Stimulated activated CD4-positive, alpha-beta T cell treated with anti-CD3 and anti-CD28 coated beads, Interleukin-15, amount 100 ng/mL, for 48 hours (primary cell): ENCODE data around the gene CAMK2N2.
A peak's percentile ranks its signal among the peaks of the same experiment; 100 is the strongest.
"Not testable (repeated sequence)": the region's sequence is repeated elsewhere in the genome, so short reads cannot be mapped to it uniquely, and the experiment has no call there.

Source experiments
- DNase-seq, 2 donors: peaks; one replicate each; pipeline ENCODE4 v3.0.0-alpha.2; 2020; ENCODE audit warnings: low read depth in 2 of 2

CAMK2N2 gene

GRCh38 chr3:184275381-184275701 lies 14.0 kb upstream of the CAMK2N2 start:
- no peak for DNase-seq

- no peak for DNase-seq
These were observed 10.9 kb upstream of the CAMK2N2 start for GRCh38 chr3:184272269-184272668.

DNA sequence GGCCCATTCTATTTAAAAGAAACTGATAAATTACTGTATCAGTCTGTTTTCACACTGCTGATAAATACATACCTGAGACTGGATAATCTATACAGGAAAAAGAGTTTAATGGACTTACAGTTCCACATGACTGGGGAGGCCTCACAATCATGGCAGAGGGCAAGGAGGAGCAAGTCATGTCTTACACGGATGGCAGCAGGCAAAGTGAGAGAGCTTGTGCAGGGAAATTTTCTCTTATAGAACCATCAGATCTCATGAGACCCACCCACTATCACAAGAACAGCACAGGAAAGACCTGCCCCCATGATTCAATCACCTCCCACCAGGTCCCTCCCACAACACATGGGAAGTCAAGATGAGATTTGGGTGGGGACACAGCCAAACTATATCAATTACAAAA lies 5.9 kb upstream of the CAMK2N2 start:
- not testable (repeated sequence) for DNase-seq

DNA sequence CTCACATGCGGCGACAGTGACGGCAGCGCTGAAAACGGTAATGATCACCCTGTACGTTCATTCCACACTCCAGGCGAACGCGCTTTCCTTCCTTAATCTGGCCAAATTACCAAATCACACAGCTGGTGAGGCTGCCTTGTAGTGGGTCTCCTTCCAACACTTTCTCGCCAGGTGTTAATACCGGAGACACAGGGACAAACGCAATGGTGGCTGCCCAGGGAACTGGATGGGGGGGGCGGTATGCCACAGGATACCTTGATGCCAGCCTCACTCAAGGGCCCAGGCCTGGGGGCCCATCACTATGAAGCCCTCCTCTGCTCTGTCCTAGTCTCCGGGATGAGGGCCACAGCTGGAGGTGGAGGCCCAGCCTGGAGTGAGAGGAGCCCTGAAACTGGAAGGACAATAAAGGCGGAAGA lies 1.4 kb upstream of the CAMK2N2 start:
- DNase-seq = no peak

DNA sequence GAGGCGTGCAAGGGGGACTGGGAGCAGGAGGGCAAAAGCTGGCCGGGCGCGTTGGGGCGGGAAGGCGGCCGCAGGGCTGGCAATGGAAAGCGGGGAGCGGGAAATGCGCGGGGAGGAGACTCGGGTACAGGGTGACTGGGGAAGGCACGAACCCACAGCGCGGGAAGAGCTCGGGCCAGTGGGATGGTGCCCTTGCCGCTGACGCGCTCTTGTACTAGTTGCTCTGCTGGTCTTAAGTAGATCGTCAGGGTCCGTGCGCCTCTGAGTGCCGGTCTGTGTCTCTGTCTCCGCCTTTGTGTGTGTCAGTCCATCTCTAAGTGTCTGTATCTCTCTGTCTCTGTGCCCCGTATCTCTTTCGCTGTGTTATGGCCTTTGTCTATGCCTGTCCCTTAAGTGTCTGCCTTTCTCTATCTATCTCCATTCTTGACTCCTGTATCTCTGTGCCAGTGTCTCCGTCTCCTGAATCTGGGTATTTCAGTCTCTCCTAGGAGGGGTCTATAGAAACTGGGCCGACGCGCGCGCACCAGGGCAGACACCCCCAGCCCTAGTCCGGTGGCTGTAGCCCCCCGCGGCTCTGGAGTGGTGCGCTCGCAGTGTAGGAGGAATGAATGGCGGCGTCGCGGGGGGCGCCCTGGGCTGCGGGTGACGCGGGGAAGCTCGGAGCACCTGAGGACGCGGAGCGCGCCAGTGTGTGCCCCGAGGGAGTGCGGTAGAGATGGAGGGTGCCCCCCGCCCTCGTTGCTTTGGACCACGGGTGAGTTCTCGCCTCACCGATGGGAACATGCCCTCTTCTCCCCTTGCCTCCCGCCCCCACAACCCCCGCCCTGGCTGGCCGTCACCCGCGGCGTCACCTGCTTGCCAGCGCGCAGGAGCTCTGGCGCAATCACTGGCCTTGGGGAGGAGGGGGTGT lies 756 bp upstream of the CAMK2N2 start:
- no peak for DNase-seq

- DNase-seq = no peak
These were observed 556 bp downstream of the CAMK2N2 start for GRCh38 chr3:184260724-184261269.

DNA sequence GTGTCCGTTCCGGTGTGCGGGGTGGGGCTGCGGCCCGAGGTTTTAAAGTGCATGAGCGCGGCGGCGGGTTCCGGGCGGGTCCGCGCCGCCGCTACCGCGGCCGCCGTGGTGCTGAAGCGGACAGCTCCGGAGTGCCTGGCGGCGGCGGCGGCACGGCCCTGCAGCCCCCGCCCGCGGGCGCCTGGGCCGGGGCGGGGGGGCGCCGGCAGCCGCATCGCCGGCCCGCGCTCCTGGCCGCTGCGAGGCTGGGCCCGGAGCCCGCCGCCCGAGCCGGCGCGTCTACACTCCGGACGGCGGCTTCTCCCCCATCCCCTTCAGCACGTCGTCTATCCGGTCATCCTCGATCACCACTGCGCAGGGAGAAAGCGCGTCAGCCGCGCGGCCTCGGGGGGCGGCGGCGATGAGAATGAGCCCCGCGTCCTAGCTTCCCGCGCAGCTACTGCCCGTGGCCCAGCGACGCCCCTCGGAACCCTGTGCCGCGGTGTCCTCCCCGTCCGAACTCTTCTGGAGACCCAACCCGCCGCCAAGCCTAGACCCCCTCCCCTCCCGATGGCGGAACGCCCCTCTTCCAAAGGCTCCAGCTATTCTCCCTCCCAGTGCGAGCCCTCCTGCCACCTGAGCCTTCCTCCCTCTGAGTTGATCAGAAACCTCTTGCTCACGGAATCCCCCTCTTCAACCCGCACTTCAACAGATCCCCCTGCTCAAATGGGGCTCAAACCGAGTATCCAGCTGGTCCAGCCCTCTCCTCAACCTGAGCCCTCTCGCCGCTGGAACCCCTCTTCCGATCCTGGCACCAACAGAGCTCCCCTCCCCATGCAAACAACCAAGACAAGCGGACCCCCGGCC lies 1.3 kb downstream of the CAMK2N2 start:
- DNase-seq = no peak

- no peak for DNase-seq
These were observed 1.9 kb downstream of the CAMK2N2 start for GRCh38 chr3:184259396-184259877.

DNA sequence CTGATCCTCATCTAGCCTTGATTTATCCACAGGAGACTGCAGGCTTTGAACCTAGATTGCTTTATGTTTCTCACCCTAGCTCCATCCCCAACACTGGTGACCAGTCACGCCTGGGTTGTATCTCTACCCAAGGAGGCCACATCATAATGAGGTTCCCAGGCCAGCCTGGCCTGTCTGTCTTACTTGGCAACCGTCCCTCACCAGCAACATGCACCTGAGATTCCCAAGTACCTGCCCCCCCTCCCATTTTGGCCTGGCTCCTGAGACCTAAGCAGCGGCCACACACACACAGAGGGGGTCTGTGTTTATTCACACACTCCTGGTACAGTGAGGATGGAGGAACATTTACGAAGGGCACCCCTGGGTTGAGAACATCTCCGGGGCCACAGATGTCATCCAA lies 2.4 kb downstream of the CAMK2N2 start:
- DNase-seq = no peak

- no peak for DNase-seq
These were observed 4.1 kb downstream of the CAMK2N2 start for GRCh38 chr3:184257083-184257915.

DNA sequence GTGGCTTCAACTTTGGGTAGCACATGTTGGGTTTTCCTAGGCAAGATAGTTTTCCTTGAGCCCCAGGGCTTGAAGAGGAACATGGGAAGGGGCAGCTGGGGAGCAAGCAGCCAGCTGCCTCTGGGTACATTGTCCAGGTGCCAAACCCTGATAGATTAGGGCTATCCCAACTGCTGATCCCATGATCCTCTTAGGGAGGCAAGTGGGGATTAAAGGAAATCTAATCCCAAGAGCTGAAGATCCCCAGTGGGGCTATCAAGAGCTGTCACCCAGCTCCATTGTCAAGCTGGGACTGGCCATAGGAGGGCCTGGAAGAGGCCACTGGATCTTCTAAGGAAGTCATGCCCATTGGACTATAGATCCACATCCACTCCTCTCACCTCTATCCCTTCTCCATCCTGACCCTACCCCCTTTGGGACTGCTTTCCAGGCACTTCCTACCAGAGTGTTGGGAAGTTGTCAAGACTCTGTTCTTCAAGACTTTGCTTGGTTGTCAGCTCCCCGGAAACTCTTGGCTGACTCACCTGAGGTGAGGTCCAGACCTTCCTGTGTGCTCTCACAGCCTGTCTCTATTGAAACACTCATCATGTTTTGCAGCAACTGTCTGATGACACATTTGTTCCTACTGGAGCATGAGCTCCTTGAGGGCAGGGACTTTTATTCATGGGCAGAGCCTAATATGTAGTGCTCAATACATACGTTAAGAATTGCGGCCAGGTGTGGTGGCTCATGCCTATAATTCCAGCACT lies 5.9 kb downstream of the CAMK2N2 start:
- DNase-seq = peak in 1 of 2 donors; percentile 18

DNA sequence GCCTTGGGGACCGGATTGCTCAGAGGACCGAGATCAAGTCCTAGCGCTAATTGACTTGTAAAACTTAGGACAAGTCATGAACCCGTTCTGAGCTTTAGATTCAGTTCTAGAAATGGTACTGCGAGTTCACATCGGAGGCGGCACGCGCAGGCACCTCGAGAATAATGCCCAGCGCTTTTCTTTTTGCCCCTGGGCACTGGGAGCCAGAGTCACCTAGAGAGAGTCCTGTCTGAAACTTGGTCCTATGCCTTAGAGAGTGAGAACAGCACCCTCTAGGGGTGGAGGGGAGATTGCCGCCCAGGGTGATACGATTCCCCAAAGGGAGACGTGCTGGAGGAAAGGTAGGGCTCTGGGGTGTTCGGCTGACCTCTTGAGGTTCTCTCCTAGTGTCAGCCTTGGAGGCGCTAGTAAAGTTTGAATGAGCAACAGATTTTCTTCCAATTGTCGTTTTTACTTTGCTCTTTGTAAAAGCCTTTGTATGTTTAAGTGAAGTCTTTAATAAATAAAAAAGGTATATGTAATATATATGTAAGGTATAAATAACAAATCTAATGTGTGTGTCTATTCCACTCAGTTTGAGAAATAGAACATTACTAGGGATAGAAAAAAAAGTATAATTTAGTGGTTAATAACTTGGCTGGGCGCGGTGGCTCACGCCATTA lies 11.1 kb downstream of the CAMK2N2 start:
- peak; percentile 83 to 90 for DNase-seq

- peak; percentile 96 for DNase-seq
These were observed 11.8 kb downstream of the CAMK2N2 start, which contains the start of gene EEF1AKMT4 for GRCh38 chr3:184249412-184250166. EEF1AKMT4 (plus strand) TSS chr3:184249672; CDS start chr3:184249695, 23 bp downstream.

DNA sequence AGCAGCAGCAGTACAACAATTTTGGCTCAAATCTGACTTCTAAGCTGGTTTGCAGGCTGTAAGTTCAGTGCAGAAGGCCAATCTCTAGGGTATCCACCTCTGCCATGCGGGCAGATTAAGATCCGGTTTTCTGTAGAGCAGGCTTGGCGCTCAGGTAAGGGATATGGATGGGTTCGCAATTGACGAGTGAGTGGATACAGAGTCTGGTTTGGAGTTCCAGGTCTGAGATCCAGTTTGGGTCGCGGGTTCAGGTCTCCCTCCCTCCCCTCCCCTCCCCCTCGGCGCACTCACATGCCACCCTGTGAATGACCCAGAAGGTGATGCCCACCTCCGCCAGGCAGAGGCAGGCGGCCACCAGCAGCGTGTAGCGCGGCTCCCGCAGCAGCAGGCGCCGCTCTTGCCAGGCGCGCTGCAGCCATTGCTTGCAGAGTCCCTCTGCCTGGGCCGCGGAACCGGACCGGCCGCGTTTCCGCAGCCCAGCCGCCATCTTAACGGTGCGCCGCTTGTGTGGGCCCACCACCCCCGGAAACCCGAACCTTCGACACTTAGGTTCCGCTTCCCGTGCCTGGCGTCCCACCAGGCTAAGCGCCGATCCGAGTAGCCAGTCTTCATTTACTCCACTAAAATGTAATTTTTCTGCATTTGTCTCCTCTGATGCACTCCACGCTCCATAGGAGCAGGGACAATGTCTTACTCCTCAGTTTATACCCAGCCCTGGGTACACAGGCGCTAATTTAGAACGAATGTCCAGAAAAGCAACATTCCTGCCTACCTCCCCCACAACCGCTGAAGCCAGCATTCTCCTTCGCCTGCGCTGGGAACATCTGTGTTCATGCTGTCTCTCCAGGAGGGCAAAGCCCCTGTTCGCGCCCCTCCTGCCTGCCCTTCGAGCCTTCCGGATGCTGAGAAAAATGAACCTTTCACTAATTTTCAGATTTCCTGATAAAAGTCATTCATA lies 12.6 kb downstream of the CAMK2N2 start, which contains the start of gene ALG3:
Gene ALG3 (minus strand): TSS at position 509 of the 958 bp plus-strand sequence. CDS start 22 bp downstream, at position 487.
- peak; percentile 76 to 83 for DNase-seq

DNA sequence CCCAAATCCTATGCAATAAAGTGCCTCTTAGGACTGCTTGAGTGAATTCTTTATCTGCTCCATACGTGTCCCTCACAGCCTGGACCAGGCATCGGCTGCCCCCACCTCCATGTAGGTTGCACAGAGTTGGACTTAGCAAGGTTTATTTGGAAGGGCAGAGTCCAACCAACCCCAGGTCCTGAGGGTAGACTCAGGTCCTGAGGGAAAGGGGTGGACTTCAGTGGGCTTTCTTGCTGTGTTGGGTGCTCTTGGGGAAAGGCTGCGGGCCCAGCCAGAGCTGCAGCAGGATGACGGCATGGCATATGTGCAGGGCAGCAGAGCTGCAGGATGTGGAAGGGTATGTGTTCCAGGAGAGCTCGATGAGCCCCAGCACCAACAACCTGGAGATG lies 19.1 kb downstream of the CAMK2N2 start:
- DNase-seq = no peak

- no peak for DNase-seq
These were observed 19.7 kb downstream of the CAMK2N2 start for GRCh38 chr3:184241447-184242296.

DNA sequence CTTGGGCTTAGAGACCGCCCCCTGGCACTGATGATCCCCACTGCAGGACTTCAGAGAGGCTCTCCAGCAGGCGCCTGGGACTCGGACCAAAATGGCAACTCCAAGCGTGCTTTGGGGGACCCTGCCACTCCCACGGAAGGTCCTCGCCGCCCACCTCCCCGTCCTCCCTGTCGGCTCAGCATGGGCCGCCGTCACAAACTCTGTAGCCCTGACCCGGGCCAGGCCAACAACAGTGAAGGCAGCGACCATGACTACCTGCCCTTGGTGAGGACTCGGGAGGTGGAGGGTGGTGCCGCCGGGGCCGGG lies 20.3 kb downstream of the CAMK2N2 start:
- DNase-seq = no peak
